OCI-LY3 (cell line): ENCODE data around the gene FMNL3.
"Not testable (repeated sequence)": the region's sequence is repeated elsewhere in the genome, so short reads cannot be mapped to it uniquely, and the experiment has no call there.

Experiments used
- H2AFZ ChIP-seq: fragments of 200-600, 300-600 bp; shearing (Covaris generic); 2 replicates; pipeline ENCODE4 v1.6.0; 2014; ENCODE audit warnings: antibody characterized with exemption, low read depth, low read length
- H3K27ac ChIP-seq: fragments of 200-600, 300-600 bp; sonication (generic); 2 replicates; pipeline ENCODE4 v1.5.1; 2014; ENCODE audit warnings: mild to moderate bottlenecking, low read length, moderate library complexity, mixed read lengths
- H3K27me3 ChIP-seq: fragments of 200-600, 300-600 bp; sonication (generic); 2 replicates; pipeline ENCODE4 v1.6.1; 2014; ENCODE audit warnings: low read depth, low read length, mixed read lengths
- H3K36me3 ChIP-seq: fragments of 200-600, 300-600 bp; sonication (generic); replicated peaks from 2 replicates; pipeline ENCODE3; 2014; ENCODE audit warnings: low read depth, low read length, mixed read lengths
- H3K4me1 ChIP-seq: fragments of 300-600, 200-600 bp; sonication (generic); 2 replicates; pipeline ENCODE4 v1.6.1; 2014; ENCODE audit warnings: low read length, mixed read lengths
- H3K4me2 ChIP-seq: fragments of 200-600, 300-600 bp; sonication (generic); 2 replicates; pipeline ENCODE4 v1.6.1; 2014; ENCODE audit warnings: low read length, mixed read lengths
- H3K4me3 ChIP-seq: fragments of 300-600, 200-600 bp; sonication (generic); 2 replicates; pipeline ENCODE4 v1.5.1; 2014; ENCODE audit warnings: antibody characterized with exemption, mild to moderate bottlenecking, low read length, moderate library complexity
- H3K79me2 ChIP-seq: fragments of 300-600, 200-600 bp; shearing (Covaris generic); 2 replicates; pipeline ENCODE4 v1.6.1; 2014; ENCODE audit warnings: mild to moderate bottlenecking, low read length, mixed read lengths
- H3K9ac ChIP-seq: fragments of 300-600, 200-600 bp; shearing (Covaris generic); 2 replicates; pipeline ENCODE4 v1.6.0; 2014; ENCODE audit warnings: mild to moderate bottlenecking, low read length, moderate library complexity
- H3K9me3 ChIP-seq: fragments of 200-600, 300-600 bp; shearing (Covaris generic); 2 replicates; pipeline ENCODE4 v1.6.1; 2014; ENCODE audit warnings: low read length, mixed read lengths; ENCODE audit not compliant: insufficient read depth
- H4K20me1 ChIP-seq: fragments of 200-600, 300-600 bp; sonication (generic); 2 replicates; pipeline ENCODE4 v1.6.1; 2016; ENCODE audit warnings: low read length, mixed read lengths; ENCODE audit not compliant: insufficient read depth
- CTCF ChIP-seq: fragments of 200-600, 300-600 bp; sonication (generic); IDR thresholded peaks from 2 replicates; pipeline ENCODE4 v1.5.1; 2014; ENCODE audit warnings: antibody characterized with exemption, low read length, low read depth
- EZH2phosphoT487 ChIP-seq: fragments of 200-600 bp; shearing (Covaris generic); IDR thresholded peaks from 2 replicates; pipeline ENCODE4 v1.6.1; 2018; ENCODE audit warnings: antibody characterized with exemption, mixed run types, low read depth

FMNL3 gene

GRCh38 chr12:49716553-49716952 lies 9.3 kb upstream of the FMNL3 start:
- no peaks in the 10 kb centered on the region for H3K9me3 ChIP-seq
- H2AFZ ChIP-seq: no peak overlapping the region
- no peaks in the 10 kb centered on the region for H3K79me2 ChIP-seq
- TF ChIP-seq EZH2phosphoT487: no peak
- no peak for TF ChIP-seq CTCF
- peaks cover 13% of the 10 kb centered on the region for H3K4me1 ChIP-seq
- H3K27me3 ChIP-seq: 0 out of 2 replicates have a peak, but pooled peaks cover 5% of the 10 kb centered on the region
- no peaks in the 10 kb centered on the region for H3K36me3 ChIP-seq
- no peaks in the 10 kb centered on the region for H4K20me1 ChIP-seq
- H3K4me2 ChIP-seq: peak overlapping the region; percentile 31
- H3K27ac ChIP-seq: no peak overlapping the region
- no peak overlapping the region for H3K4me3 ChIP-seq
- no peak overlapping the region for H3K9ac ChIP-seq

GRCh38 chr12:49713952-49714351 lies 6.7 kb upstream of the FMNL3 start:
- H2AFZ ChIP-seq, H3K36me3 ChIP-seq, H3K79me2 ChIP-seq, H3K27ac ChIP-seq, H3K9ac ChIP-seq, H3K4me2 ChIP-seq, H4K20me1 ChIP-seq, H3K9me3 ChIP-seq, H3K4me3 ChIP-seq: not testable (repeated sequence)
- peaks cover 19% of the 10 kb centered on the region for H3K27me3 ChIP-seq
- H3K4me1 ChIP-seq: peaks cover 13% of the 10 kb centered on the region

- H3K79me2 ChIP-seq: peaks cover 34% of the 10 kb centered on the region
- TF ChIP-seq CTCF (no peak), EZH2phosphoT487 (no peak)
- peaks cover 9% of the 10 kb centered on the region for H3K36me3 ChIP-seq
- no peak overlapping the region for H3K27ac ChIP-seq
- no peak overlapping the region for H3K9ac ChIP-seq
- no peak overlapping the region for H3K4me3 ChIP-seq
- no peaks in the 10 kb centered on the region for H3K9me3 ChIP-seq
- peaks cover 19% of the 10 kb centered on the region for H3K27me3 ChIP-seq
- peaks cover 18% of the 10 kb centered on the region for H3K4me1 ChIP-seq
- H4K20me1 ChIP-seq: no peaks in the 10 kb centered on the region
- no peak overlapping the region for H2AFZ ChIP-seq
- no peak overlapping the region for H3K4me2 ChIP-seq
Observed at GRCh38 chr12:49708851-49709250, 1.6 kb upstream of the FMNL3 start.

GRCh38 chr12:49707812-49708147 lies 575 bp upstream of the FMNL3 start:
- H3K4me1 ChIP-seq: peaks cover 29% of the 10 kb centered on the region
- no peaks in the 10 kb centered on the region for H3K9me3 ChIP-seq
- peaks cover 19% of the 10 kb centered on the region for H3K27me3 ChIP-seq
- TF ChIP-seq CTCF (no peak), EZH2phosphoT487 (no peak)
- peaks cover 44% of the 10 kb centered on the region for H3K79me2 ChIP-seq
- H3K4me3 ChIP-seq: peak overlapping the region; percentile 21
- peaks cover 9% of the 10 kb centered on the region for H3K36me3 ChIP-seq
- H3K27ac ChIP-seq: no peak overlapping the region
- H2AFZ ChIP-seq: peak overlapping the region; percentile 9; the same call in 1 of the 2 replicates
- no peak overlapping the region for H3K9ac ChIP-seq
- H3K4me2 ChIP-seq: peak overlapping the region; percentile 32
- no peaks in the 10 kb centered on the region for H4K20me1 ChIP-seq
